ENCODE measurements around the gene GPR25.

GRCh38 chr1:200831091-200831490, 41.7 kb upstream of the GPR25 start:
- TF ChIP-seq ZNF274 (IDR thresholded peaks at IDR 0.05; ENCODE audit: low read depth, low read length) = no peak
- no peak for TF ChIP-seq YY1 (IDR thresholded peaks at IDR 0.05; ENCODE audit: insufficient read depth, insufficient read length)

Data from NT2/D1 (cell line).